ENCODE measurements around the gene SCUBE3. TPM values are rescaled to one million over a fixed set of nuclear protein-coding genes. Genes with fewer than 3 reads are reported as not detected.
A peak's percentile ranks its signal among the peaks of the same experiment; 100 is the strongest.

Gene SCUBE3
- total RNA-seq, 1 experiment from 2014 or later = 0.50 TPM

DNA sequence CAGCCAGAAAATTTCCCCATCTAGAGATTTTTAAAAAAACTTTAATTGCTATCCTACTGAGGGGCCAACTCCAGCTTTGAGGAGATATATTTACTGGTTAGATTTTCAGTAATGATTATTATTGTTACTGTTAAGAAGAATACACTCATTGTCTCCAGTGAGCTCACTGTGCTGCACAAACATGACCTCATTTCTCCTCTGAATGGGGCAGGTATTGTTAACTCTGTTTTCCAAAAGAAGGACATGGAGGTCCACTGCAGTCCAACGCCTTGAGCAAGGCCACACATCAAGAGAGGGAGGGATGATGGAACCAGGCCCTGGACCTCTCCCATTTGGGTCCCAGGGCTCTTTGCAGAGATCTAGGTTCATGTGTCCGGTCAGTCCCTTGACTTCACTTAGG, 13.9 kb upstream of the SCUBE3 start:
- DNase-seq (ENCODE audit: low read depth, low spot score) = no peak
- in situ Hi-C loops (cut with HindIII; ENCODE audit: low pct_unique_long_range_greater_than_20kb, low sequenced_read_pairs) = no loop called here

DNA sequence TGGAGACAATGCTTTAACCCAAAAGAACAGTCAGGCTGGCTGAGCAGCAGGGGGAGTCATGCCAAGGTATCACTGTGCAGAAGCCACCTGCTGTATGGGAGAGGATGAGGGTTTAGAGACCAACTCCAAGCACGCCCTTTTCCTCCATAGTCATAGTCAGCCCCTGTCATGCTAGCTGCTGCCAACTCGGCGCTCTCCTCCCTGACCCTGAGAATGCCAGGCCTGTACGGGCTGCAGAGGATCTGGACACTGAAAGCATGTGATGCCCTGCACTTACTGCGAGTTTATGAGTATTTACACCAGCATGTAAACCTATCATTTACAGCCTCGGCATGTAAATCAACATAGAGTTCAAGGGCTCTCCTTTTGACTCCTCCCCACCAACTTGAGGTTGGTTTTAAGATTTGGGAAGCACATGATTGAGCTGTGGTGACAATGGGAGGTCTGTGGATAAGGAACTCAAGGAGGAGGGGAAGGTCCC, 11.7 kb upstream of the SCUBE3 start:
- peak; percentile 75 for DNase-seq (ENCODE audit: low read depth, low spot score)
- in situ Hi-C loops (cut with HindIII; ENCODE audit: low pct_unique_long_range_greater_than_20kb, low sequenced_read_pairs) = no loop called here

DNA sequence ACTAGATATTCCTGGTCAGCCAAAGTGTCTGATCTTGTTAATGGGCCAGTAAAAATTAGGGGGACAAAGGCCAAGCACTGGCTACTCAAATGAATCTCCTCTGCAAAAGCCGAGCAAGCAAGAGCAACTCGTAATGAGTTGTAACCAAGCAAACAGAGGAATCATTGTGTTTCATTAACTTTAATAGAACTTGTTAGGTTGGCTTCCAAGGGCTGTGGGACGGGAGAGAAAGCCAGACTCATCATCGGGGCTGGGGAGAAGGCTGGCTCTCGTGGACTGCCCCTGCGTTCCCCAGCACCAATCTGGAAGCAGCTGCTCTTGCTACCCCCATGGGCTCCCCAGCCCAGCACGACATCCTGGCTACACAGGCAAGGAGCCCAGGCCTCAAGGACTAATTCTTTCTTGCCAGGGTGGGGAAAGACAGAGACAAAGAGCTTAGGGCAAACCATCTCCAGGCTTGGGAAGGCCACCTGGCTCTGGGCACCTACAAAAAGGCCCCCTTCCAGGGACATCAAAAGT, 10.5 kb upstream of the SCUBE3 start:
- peak; percentile 52 for DNase-seq (ENCODE audit: low read depth, low spot score)
- in situ Hi-C loops (cut with HindIII; ENCODE audit: low pct_unique_long_range_greater_than_20kb, low sequenced_read_pairs) = no loop called here

DNA sequence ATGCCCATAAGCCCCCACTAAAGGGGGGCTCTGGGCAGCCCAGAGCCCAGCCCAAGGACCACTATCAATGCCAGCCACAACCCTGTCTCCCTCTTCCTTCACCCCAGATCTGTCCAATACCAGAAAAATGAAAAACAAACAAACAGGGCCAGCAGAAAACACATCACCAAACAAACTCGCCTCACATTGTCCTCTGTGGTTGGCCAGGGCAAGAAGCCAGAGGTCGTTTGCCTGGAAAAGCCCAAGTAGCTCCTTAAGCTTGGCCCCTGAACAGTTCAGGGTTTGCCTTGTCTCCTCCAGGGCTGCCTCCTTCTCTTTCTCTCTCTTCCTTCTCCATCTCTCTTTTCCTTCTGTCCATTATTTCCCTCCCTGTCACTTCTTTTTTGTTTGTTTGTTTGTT, 10.1 kb upstream of the SCUBE3 start:
- in situ Hi-C loops (cut with HindIII; ENCODE audit: low pct_unique_long_range_greater_than_20kb, low sequenced_read_pairs) = no loop called here
- DNase-seq (ENCODE audit: low read depth, low spot score) = no peak

DNA sequence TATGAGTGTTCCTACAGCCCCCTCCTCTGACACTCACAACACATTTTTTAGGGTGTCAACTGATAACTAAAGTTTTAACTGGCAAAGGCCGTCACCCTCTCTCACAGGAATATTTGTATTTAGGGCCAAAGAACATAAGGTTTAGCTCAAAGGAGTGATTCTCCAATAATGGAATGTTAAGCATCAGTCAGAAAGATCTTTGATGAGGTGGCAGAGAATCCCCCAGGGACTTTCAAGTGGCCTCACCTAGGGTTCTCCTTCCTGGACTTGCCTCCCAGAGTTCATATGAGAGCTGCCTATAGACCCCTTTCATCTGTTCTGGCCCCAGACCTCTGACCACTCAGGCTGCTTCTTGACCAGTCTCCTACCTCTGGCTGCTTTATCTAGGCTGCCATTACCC, 7.4 kb upstream of the SCUBE3 start:
- in situ Hi-C loops (cut with HindIII; ENCODE audit: low pct_unique_long_range_greater_than_20kb, low sequenced_read_pairs) = no loop called here

DNA sequence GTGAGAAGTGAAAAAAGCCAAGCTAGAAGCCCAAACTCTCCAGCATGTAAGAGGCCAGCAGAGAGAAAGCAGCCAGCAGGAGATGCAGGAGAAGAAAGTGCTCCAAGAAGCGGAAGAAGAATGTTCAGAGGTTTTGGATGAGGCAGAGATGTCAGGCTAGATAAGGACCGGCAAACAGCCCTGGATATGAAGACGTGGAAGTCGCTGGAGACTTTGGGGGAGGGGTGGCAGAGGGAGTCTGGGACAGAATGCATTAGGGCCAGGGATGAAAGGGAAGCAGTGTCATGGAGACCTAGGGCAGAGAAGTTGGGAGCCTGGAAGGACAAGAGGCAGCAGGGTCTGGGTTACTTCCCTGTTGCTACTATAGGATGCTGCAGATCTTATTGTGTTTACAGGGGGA, 5.3 kb upstream of the SCUBE3 start:
- no peak for DNase-seq (ENCODE audit: low read depth, low spot score)
- in situ Hi-C loops (cut with HindIII; ENCODE audit: low pct_unique_long_range_greater_than_20kb, low sequenced_read_pairs) = no loop called here

More for the DNA sequence above, 7.4 kb upstream of the SCUBE3 start:
- DNase-seq (ENCODE audit: low read depth, low spot score) = no peak

DNA sequence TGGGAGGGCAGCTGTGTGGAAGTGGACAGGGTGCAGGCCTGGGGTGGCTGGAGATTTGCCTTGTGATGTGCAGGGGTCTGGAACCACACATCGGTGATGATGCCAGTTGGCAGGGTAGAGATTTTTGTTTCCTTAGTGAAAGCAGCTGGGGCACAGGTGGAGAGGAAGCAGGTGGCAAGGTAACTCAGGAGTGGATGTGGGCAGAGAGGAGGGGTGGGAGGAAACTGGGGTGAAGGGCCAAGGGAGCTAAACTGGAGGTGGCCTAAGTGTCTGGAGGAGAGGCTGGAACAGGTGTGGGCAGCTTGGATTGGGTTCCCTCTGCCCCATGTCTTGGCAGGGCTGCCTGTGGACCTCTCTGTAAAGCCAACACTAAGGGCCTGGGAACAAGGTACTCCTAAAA, 4.7 kb upstream of the SCUBE3 start:
- DNase-seq (ENCODE audit: low read depth, low spot score) = no peak
- in situ Hi-C loops (cut with HindIII; ENCODE audit: low pct_unique_long_range_greater_than_20kb, low sequenced_read_pairs) = no loop called here

DNA sequence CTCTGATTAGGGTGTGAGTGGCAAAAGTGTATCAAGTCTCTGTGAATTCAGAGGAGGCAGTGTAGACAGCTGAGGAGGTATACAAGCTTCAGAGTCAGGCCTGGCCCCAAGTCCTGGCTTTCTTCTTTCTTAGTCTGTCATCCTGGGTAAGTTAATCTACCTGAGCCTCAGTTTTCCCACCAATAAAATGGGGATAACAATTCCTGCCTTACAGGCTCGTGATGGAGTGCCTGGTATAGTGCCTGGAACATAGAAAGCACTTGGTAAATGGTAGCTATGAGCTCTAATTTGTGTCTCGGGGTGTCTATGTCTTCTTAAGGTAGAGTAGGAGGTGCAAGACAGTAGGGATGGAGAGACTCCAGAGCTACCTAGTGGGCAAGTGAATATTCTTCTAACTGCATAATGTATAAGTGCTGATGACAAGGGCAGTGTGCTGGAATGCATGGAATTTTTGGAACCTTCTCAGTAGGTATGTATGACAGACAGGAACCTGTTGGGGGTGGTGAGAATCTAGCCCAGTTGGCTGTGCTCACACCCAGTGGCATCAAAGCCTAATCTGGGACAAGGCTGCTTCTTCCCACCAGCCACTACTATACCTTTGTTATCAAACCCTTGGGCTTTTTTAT, 4.0 kb upstream of the SCUBE3 start:
- no peak for DNase-seq (ENCODE audit: low read depth, low spot score)
- in situ Hi-C loops (cut with HindIII; ENCODE audit: low pct_unique_long_range_greater_than_20kb, low sequenced_read_pairs) = no loop called here

DNA sequence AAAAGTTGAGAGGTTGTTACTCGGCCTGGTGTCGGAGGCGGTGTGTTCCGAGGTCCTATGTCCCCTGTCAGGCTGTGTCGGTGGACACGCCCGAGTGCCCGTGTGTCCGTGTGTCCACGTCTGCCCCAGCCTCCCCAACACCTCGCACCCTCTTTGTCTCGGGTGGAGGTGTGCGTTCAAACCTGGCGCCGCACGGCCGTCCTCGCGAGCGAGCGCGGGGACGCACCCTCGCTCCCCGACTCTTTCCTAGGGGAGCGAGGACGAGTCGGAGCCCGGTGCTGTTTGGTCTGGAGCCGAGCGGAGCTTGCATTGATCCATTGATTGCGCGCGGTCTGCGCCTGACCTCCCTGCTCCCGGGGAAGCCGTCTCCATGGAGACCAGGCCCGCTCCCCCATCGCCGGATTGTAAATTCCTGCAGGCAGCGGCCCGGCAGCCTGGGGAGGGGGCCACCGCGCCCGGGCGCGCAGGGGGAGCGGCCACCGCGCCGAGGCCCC, 411 bp upstream of the SCUBE3 start:
- in situ Hi-C loops (cut with HindIII; ENCODE audit: low pct_unique_long_range_greater_than_20kb, low sequenced_read_pairs) = no loop called here
- DNase-seq (ENCODE audit: low read depth, low spot score) = no peak

DNA sequence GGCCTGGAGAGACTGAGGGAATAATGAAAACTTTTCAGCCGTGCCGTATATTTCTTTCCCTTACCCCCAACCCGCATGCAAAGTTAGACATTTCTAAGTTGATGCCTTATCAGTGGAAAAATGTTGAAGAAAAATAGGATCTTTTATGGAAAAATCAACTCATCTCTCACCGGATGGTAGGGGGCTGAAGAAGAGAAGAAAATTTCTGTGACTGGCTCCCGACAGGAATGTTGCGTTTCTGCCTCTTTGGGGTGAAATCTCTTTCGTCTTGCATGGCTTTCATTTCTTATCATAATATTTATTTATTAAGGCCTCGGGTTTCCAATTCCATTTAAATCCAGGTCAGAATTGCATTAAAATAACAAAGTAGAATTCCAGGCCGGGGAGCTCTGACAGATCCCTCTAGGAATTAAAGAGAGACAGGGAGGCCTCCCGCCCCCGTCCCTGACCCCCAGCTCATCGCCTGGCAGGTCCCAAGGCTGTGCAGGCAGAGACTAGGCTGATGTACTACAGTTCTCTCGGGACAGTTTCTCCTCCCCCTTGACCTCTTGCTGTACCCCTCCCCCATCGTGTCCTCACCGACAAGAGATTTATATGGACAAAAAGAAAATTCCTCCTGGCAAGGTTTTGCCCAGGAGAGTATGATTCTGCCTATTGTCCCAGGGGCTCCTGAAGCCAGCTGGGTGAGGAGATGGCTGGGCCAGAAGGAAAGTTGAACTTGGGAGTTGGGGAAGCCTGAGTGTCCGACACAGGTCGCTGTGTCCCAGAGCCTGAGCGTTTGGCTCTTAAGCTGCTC, 1.3 kb downstream of the SCUBE3 start:
- in situ Hi-C loops (cut with HindIII; ENCODE audit: low pct_unique_long_range_greater_than_20kb, low sequenced_read_pairs) = no loop called here
- no peak for DNase-seq (ENCODE audit: low read depth, low spot score)

DNA sequence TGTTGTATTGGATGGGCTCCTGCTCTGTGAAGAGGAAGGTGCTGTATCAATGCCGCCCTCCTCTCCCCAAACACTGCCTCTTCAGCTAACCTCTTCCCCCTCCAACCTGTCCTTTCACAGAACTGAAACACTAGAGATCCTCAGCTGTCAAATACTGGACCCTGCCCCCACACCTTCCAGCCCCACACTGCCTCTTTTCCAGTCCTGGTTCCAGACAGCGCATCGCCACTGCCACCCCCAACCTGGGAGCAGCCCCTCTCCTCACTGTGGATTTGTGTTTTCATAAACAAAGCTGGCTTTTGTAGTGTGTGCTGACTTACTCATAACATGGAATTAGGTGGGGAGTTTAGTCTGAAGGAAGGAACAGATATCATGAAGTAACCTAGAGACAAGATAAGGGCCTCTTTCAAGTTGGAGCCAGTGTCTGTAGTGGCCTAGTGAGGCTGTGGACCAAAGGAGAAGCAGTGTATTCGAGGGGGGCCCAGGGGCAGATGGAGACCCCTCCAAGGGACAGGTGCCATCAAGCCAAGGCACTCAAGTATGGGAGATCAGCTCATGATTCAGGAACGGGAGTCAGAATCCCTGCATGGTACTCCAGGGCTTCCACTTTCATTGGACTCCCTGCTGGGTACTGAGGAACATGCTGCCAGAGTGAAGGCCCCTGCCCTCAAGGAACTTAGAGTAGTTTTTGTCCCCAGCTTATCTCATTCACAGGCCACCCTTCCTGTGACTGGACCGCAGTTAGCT, 2.1 kb downstream of the SCUBE3 start:
- in situ Hi-C loops (cut with HindIII; ENCODE audit: low pct_unique_long_range_greater_than_20kb, low sequenced_read_pairs) = no loop called here
- DNase-seq (ENCODE audit: low read depth, low spot score) = no peak

DNA sequence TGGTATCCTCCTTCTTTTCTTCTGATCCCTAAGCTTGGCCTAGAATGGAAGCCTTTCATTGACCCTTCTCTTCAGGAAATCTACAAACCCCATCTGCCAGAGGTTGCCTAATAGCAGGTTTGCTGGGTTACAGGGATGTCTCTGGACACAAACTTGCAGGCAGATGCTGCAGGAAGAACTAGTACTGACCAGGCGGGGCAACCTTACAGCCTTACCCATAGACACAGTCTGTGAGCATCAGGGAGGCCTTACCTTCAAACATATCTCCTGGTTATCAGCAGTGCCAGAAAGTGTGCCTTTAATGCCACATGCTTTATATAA, 2.6 kb downstream of the SCUBE3 start:
- in situ Hi-C loops (cut with HindIII; ENCODE audit: low pct_unique_long_range_greater_than_20kb, low sequenced_read_pairs) = no loop called here

DNA sequence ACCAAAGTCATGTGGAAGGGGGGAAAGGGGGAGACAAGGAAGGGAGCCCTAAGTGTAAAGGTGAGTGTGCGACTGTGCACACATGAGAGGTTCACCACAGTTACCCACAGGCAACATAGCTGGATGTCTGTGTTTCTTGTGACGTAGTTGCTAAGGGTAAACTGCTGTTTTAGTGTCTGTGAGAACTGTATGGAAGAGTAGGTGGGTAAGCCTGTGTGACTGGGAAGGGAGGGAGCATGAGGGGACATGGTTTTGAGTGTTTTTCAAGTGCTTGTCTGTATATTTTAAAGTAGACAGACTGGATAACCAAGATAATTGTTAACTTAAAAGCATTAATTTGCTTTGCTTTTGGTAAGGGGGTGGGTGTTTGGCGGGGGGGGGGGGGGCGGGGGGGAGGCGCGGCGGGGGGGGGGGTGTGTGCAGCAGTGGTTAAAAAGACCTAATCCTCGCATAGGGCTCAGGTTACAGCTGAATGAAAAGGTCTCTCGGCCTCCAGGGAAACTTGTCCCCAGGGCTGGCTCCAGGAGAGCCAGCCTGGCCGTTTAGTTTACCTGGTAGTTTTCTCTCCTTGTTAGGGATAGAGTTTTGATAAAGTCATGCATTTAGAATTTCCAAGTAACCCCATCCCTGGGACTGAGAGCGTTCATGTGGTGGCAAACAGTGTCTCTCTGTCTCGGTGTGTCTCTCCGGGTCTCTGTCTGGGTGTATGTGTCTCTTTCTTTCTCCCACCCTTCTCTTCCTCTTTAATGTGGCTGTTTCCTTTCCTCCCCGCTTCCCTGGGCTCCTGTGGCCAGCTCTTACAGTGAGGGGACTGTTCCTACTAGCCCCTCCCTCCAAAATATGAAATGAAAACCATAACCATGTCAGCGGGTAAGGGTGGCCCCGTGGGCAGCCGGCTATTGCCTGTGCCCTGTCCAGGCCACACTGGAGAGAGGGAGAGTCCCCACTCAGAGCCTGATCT, 3.4 kb downstream of the SCUBE3 start:
- no peak for DNase-seq (ENCODE audit: low read depth, low spot score)
- in situ Hi-C loops (cut with HindIII; ENCODE audit: low pct_unique_long_range_greater_than_20kb, low sequenced_read_pairs) = no loop called here

More for the DNA sequence above, 2.6 kb downstream of the SCUBE3 start:
- no peak for DNase-seq (ENCODE audit: low read depth, low spot score)

DNA sequence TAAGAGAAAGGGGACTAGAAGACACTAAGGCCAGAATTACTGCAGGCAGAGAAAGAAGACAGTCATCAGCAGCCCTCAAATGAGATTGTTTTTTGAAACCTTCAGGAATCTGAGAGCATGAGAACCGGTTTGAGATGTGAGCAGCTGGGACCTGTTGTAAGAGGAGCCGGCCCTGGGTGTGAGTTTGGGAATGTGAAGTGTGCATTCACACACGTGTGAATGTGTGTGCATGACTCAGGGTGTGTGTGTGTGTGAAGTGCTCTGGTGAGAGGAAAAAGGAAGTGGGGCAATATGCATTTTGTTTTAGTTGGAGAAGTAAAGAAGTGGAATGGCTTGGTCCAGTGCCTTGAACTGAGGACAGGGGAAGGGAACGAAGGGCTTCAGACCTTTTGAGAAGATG, 4.3 kb downstream of the SCUBE3 start:
- in situ Hi-C loops (cut with HindIII; ENCODE audit: low pct_unique_long_range_greater_than_20kb, low sequenced_read_pairs) = no loop called here
- no peak for DNase-seq (ENCODE audit: low read depth, low spot score)

DNA sequence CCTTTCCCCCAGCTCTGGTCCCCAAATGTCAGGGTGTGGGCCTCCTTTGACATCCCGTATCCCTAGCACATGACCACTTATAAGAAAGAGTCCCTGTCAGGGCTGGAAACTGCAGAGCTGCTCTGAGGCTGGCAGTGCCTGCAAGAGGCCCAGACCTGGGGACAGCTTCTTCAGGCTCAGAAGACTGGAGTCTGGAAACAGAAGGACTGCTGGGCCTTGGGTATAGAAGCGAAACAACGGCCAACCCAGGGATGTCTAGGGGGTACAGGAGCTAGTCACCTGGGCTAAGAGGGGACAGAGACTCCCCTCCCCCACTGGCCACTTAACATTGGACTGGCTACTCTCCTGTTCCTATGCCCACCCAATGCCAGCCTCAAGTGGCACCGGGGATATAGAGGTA, 4.7 kb downstream of the SCUBE3 start:
- in situ Hi-C loops (cut with HindIII; ENCODE audit: low pct_unique_long_range_greater_than_20kb, low sequenced_read_pairs) = no loop called here

DNA sequence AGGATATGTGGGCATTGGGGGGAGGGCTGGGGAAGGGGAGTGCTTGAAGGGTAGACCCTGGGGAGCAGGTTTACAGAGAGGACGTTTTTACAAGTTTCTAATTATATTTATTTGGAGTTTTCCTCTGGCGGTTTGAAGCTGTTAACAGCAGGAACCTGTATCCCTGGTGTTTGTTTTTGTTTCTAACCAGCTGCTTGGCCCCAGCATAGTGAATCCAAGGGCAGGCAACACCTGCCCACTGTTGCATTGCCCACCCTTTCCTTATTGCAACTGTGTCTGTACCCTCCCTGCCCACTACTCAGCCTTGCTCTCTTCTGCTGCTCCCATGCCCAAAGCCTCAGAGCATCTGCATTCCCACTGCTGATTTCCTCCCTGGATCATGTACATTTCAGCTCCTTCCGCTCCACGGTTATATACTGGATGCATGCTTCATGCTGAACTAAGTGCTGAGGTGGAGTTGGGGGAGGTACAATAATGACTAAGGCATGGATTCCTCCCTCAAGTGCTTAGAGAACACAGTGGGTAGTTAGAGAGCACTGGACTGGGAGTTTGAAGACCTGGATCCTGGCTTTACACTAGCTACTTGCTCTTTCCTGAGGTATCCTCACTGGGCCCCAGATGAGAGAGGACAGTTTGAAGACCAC, 6.0 kb downstream of the SCUBE3 start:
- in situ Hi-C loops (cut with HindIII; ENCODE audit: low pct_unique_long_range_greater_than_20kb, low sequenced_read_pairs) = no loop called here

More for the DNA sequence above, 4.7 kb downstream of the SCUBE3 start:
- DNase-seq (ENCODE audit: low read depth, low spot score) = no peak

DNA sequence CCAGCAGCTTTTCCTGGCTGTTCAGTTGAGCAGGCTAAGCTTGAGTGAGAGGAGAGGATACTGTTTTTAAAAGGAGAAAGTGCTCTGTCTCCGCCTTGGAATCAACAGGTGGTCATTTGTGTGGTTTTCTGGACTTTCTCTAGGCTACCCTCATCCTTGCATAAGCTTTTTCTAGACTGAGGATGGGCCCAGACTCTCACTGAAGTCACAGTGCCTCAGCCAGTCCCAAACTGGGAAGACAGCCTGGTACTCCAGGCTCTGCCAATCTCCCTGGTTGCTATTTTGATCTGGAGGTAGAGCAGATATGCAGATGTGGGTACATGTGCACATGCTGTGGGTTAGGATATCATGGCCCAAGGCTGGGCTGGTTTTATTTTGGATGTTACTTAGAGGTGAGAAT, 7.0 kb downstream of the SCUBE3 start:
- DNase-seq (ENCODE audit: low read depth, low spot score) = no peak
- in situ Hi-C loops (cut with HindIII; ENCODE audit: low pct_unique_long_range_greater_than_20kb, low sequenced_read_pairs) = no loop called here

More for the DNA sequence above, 6.0 kb downstream of the SCUBE3 start:
- no peak for DNase-seq (ENCODE audit: low read depth, low spot score)

Data from SK-MEL-5 (cell line).